ENCODE measurements around the gene PRSS48.
"Not testable (repeated sequence)": the region's sequence is repeated elsewhere in the genome, so short reads cannot be mapped to it uniquely, and the experiment has no call there.

Gene PRSS48

GRCh38 chr4:151276787-151277562, at the start of gene PRSS48:
Gene PRSS48, plus strand, starts transcription at chr4:151277161. Its CDS starts 12 bp downstream, at chr4:151277173.
- DNase-seq = peak; percentile 20

- no peak for DNase-seq
Observed at GRCh38 chr4:151227172-151227571, 49.8 kb upstream of the PRSS48 start.

GRCh38 chr4:151227731-151228130, 49.2 kb upstream of the PRSS48 start:
- DNase-seq = no peak

GRCh38 chr4:151228189-151229119, 48.5 kb upstream of the PRSS48 start:
- DNase-seq = no peak

GRCh38 chr4:151231915-151232595, 44.9 kb upstream of the PRSS48 start:
- DNase-seq = no peak

GRCh38 chr4:151233600-151233999, 43.4 kb upstream of the PRSS48 start:
- DNase-seq = no peak

- DNase-seq = not testable (repeated sequence)
Observed at GRCh38 chr4:151235373-151235772, 41.6 kb upstream of the PRSS48 start.

- DNase-seq = no peak
Observed at GRCh38 chr4:151236036-151236435, 40.9 kb upstream of the PRSS48 start.

- no peak for DNase-seq
Observed at GRCh38 chr4:151238477-151238876, 38.5 kb upstream of the PRSS48 start.

- DNase-seq = no peak
Observed at GRCh38 chr4:151239608-151240007, 37.4 kb upstream of the PRSS48 start.

- no peak for DNase-seq
Observed at GRCh38 chr4:151242305-151242704, 34.7 kb upstream of the PRSS48 start.

- no peak for DNase-seq
Observed at GRCh38 chr4:151246742-151247141, 30.2 kb upstream of the PRSS48 start.

- DNase-seq = no peak
Observed at GRCh38 chr4:151247395-151247794, 29.6 kb upstream of the PRSS48 start.

- no peak for DNase-seq
Observed at GRCh38 chr4:151248519-151248918, 28.4 kb upstream of the PRSS48 start.

GRCh38 chr4:151250706-151251105, 26.3 kb upstream of the PRSS48 start:
- no peak for DNase-seq

GRCh38 chr4:151251603-151252304, 25.2 kb upstream of the PRSS48 start:
- no peak for DNase-seq

GRCh38 chr4:151255226-151255625, 21.7 kb upstream of the PRSS48 start:
- DNase-seq = not testable (repeated sequence)

- DNase-seq = not testable (repeated sequence)
Observed at GRCh38 chr4:151255680-151256079, 21.3 kb upstream of the PRSS48 start.

- DNase-seq = no peak
Observed at GRCh38 chr4:151256134-151256533, 20.8 kb upstream of the PRSS48 start.

GRCh38 chr4:151257704-151258103, 19.3 kb upstream of the PRSS48 start:
- DNase-seq = no peak

- DNase-seq = no peak
Observed at GRCh38 chr4:151259752-151260151, 17.2 kb upstream of the PRSS48 start.

GRCh38 chr4:151260526-151260925, 16.4 kb upstream of the PRSS48 start:
- DNase-seq = no peak

GRCh38 chr4:151263455-151263854, 13.5 kb upstream of the PRSS48 start:
- no peak for DNase-seq
